Ishikawa (cell line): Measurements from ENCODE around the gene CORO1C.

ENCODE experiments used
- CEBPB ChIP-seq: IDR thresholded peaks from 2 replicates; pipeline ENCODE4 v1.6.1; 2012
- CREB1 ChIP-seq: IDR thresholded peaks from 2 replicates; pipeline ENCODE4 v1.6.1; 2012; ENCODE audit warnings: low read depth
- EGR1 ChIP-seq: IDR thresholded peaks from 2 replicates; pipeline ENCODE4 v1.6.1; 2012
- EP300 ChIP-seq: IDR thresholded peaks from 2 replicates; pipeline ENCODE4 v1.6.1; 2012; ENCODE audit warnings: borderline replicate concordance
- FOXM1 ChIP-seq: IDR thresholded peaks from 2 replicates; pipeline ENCODE4 v1.6.1; 2012; ENCODE audit warnings: low read depth, borderline replicate concordance
- NFIC ChIP-seq: IDR thresholded peaks from 2 replicates; pipeline ENCODE4 v1.6.1; 2012
- RAD21 ChIP-seq: IDR thresholded peaks from 2 replicates; pipeline ENCODE4 v1.6.1; 2012; ENCODE audit warnings: low read depth
- TAF1 ChIP-seq: IDR thresholded peaks from 2 replicates; pipeline ENCODE4 v1.6.1; 2012; ENCODE audit warnings: low read depth, mild to moderate bottlenecking
- TCF12 ChIP-seq: IDR thresholded peaks from 2 replicates; pipeline ENCODE4 v1.6.1; 2012; ENCODE audit warnings: low read depth
- TEAD4 ChIP-seq: IDR thresholded peaks from 2 replicates; pipeline ENCODE4 v1.6.1; 2012
- YY1 ChIP-seq: IDR thresholded peaks from 2 replicates; pipeline ENCODE4 v1.6.1; 2012; ENCODE audit warnings: low read depth
- ZBTB7A ChIP-seq: IDR thresholded peaks from 2 replicates; pipeline ENCODE4 v1.6.1; 2012; ENCODE audit warnings: low read depth
- TF ChIP-seq, protein P1 (sequence below): IDR thresholded peaks from 2 replicates; pipeline ENCODE4 v1.6.1; 2012
- TF ChIP-seq, protein P2 (sequence below): IDR thresholded peaks from 2 replicates; pipeline ENCODE4 v1.6.1; 2012; ENCODE audit warnings: low read depth, mild to moderate bottlenecking
- TF ChIP-seq, protein P3 (sequence below): IDR thresholded peaks from 2 replicates; pipeline ENCODE4 v1.6.1; 2012

Gene CORO1C

DNA sequence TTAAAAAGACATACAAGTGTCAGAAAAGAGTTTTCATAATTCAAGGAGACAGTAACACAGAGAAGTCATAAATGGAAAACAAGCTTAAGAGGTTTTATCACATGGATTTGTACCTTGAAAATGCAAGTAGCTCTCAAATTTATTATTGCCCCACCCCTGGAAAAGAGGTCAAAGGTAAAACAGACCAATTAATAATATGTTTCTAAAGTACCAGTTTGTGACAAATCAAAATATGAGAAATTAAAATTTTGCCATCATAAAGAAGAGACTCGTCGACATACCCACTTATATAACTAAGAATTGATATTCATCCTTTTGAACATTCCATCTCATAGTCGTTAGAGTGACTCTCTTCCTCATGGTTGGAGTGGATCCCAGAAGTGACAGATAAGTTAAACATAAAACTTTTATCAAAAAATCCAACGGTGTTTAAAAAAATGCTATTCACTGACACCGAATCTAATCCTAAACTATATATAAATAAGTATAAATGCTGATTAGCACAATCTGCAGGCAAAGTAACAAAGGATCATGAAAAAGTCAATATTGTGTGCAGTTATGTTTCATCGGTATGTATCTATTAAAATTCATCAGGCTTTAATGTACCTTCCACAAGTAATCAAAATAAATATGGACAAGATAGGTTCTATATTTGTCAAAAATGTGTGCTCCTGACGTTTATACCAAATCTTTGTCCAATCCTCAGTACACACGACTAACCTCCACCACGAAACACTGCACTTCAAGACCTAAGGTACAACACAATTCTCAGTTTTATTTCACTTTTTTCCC, 2.3 kb downstream of the CORO1C start:
- TF ChIP-seq NFIC, result no peak
- no peak for TF ChIP-seq CEBPB
- TF ChIP-seq TEAD4, result no peak
- no peak for TF ChIP-seq TCF12
- no peak for TF ChIP-seq EGR1
- TF ChIP-seq CREB1, result no peak
- TF ChIP-seq, protein P1, sequence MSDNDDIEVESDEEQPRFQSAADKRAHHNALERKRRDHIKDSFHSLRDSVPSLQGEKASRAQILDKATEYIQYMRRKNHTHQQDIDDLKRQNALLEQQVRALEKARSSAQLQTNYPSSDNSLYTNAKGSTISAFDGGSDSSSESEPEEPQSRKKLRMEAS, result no peak
- TF ChIP-seq TAF1, result no peak
- TF ChIP-seq, protein P2, sequence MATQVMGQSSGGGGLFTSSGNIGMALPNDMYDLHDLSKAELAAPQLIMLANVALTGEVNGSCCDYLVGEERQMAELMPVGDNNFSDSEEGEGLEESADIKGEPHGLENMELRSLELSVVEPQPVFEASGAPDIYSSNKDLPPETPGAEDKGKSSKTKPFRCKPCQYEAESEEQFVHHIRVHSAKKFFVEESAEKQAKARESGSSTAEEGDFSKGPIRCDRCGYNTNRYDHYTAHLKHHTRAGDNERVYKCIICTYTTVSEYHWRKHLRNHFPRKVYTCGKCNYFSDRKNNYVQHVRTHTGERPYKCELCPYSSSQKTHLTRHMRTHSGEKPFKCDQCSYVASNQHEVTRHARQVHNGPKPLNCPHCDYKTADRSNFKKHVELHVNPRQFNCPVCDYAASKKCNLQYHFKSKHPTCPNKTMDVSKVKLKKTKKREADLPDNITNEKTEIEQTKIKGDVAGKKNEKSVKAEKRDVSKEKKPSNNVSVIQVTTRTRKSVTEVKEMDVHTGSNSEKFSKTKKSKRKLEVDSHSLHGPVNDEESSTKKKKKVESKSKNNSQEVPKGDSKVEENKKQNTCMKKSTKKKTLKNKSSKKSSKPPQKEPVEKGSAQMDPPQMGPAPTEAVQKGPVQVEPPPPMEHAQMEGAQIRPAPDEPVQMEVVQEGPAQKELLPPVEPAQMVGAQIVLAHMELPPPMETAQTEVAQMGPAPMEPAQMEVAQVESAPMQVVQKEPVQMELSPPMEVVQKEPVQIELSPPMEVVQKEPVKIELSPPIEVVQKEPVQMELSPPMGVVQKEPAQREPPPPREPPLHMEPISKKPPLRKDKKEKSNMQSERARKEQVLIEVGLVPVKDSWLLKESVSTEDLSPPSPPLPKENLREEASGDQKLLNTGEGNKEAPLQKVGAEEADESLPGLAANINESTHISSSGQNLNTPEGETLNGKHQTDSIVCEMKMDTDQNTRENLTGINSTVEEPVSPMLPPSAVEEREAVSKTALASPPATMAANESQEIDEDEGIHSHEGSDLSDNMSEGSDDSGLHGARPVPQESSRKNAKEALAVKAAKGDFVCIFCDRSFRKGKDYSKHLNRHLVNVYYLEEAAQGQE, result no peak
- TF ChIP-seq RAD21, result no peak
- no peak for TF ChIP-seq FOXM1
- TF ChIP-seq, protein P3, sequence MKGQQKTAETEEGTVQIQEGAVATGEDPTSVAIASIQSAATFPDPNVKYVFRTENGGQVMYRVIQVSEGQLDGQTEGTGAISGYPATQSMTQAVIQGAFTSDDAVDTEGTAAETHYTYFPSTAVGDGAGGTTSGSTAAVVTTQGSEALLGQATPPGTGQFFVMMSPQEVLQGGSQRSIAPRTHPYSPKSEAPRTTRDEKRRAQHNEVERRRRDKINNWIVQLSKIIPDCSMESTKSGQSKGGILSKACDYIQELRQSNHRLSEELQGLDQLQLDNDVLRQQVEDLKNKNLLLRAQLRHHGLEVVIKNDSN, result no peak
- TF ChIP-seq YY1, result no peak
- no peak for TF ChIP-seq EP300
- no peak for TF ChIP-seq ZBTB7A

DNA sequence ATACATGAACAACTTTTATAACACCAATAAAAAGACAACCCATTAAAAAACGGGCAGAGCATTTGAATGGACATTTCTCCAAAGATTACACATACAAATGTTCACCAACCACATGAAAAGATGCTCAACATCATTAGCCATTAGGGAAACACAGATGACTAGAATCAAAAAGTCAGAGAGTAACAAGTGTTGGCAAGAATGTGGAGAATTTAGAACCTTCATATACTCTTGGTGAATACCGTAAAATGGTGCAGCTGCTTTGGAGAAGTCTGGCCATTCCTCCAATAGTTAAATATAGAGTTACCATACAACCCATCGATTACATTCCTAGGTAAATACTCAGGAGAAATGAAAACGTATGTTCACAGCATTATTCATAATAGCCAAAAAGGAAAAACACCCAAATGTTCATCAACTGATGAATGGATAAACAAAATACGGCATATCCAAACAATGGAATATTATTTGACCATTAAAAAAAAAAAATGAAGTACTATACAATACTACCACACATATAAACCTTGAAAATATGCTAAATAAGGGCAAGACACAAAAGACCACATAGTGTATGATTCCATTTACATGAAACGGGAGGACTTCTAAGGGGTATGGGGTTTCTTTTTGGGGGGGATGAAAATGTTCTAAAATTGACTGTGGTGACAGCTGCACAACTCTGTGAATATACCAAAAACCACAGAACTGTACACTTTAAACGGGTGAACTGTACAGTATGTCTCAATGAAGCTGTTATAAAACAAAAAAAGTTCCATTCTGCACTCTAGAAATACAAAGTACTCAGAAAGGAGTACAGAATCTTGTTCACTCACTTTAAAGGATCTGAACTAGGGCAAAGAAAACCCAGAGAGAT, 3.2 kb downstream of the CORO1C start:
- TF ChIP-seq EGR1 (no peak), RAD21 (no peak), FOXM1 (no peak), NFIC (no peak), TCF12 (no peak), CREB1 (no peak), TEAD4 (no peak), CEBPB (no peak), YY1 (no peak), ZBTB7A (no peak)
- TF ChIP-seq, protein P3, result no peak
- TF ChIP-seq, protein P2, result no peak
- TF ChIP-seq, protein P1, result no peak

DNA sequence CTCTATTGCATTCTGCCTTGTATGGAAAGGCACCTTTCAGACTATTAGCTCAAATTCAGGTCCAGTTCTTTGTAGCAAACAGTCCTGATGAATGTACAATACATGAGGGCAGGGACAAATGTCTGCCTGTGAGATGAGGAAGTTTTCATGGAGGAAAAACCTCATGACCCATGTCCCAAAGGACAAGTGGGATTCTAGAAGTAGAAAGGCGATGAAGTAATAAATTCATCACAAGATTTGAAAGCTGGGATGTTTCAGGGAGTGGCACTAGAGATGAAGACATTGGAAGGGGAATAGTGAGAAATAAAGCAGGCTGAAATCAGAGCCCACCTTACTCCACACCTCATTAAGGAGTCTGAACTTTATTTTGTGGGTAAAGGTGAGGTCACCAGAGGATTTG, 4.2 kb downstream of the CORO1C start:
- TF ChIP-seq TCF12 (no peak), FOXM1 (no peak), TAF1 (no peak), TEAD4 (no peak), YY1 (no peak), EGR1 (no peak), RAD21 (no peak), EP300 (no peak), NFIC (no peak), CEBPB (no peak), ZBTB7A (no peak), CREB1 (no peak)
- TF ChIP-seq, protein P2, result no peak
- TF ChIP-seq, protein P1, result no peak
- TF ChIP-seq, protein P3, result no peak
